HepG2 (cell line): ENCODE data around the gene BSND. TPM values are rescaled to one million over a fixed set of nuclear protein-coding genes. Genes with fewer than 3 reads are reported as not detected.

Experiments
- E2F2 ChIP-seq: sonication (generic); formaldehyde crosslinking; IDR thresholded peaks from 2 replicates; pipeline ENCODE4 v1.4.0; 2020; ENCODE audit warnings: missing genetic modification reagents, borderline replicate concordance
- GABPB1 ChIP-seq: IDR thresholded peaks from 2 replicates; pipeline ENCODE4 v1.6.1; 2016; ENCODE audit warnings: mild to moderate bottlenecking, missing genetic modification reagents, moderate library complexity, missing compliant biosample characterization
- GATAD2A ChIP-seq: IDR thresholded peaks from 2 replicates; pipeline ENCODE4 v1.6.1; 2016
- HCFC1 ChIP-seq: fragments of 150-350 bp; IDR thresholded peaks from 2 replicates; pipeline ENCODE4 v1.6.1; 2014; ENCODE audit warnings: low read depth, low read length
- KDM3A ChIP-seq: IDR thresholded peaks from 2 replicates; pipeline ENCODE4 v1.6.1; 2018; ENCODE audit warnings: low read depth, missing compliant biosample characterization
- NFYC ChIP-seq: IDR thresholded peaks from 2 replicates; pipeline ENCODE4 v1.6.1; 2016; ENCODE audit warnings: missing genetic modification reagents, missing compliant biosample characterization
- PAX8 ChIP-seq: sonication (generic); formaldehyde crosslinking; IDR thresholded peaks from 2 replicates; pipeline ENCODE4 v1.8.0; 2022; ENCODE audit warnings: mild to moderate bottlenecking, missing genetic modification reagents, borderline replicate concordance
- PRDM15 ChIP-seq: sonication (generic); formaldehyde crosslinking; IDR thresholded peaks from 2 replicates; pipeline ENCODE4 v1.4.0; 2020; ENCODE audit warnings: missing genetic modification reagents
- RXRB ChIP-seq: IDR thresholded peaks from 2 replicates; pipeline ENCODE4 v1.6.1; 2016; ENCODE audit warnings: borderline replicate concordance, missing genetic modification reagents, missing compliant biosample characterization
- SALL1 ChIP-seq: sonication (generic); formaldehyde crosslinking; IDR thresholded peaks from 2 replicates; pipeline ENCODE4 v1.8.0; 2022; ENCODE audit warnings: mild to moderate bottlenecking, missing genetic modification reagents
- SAP130 ChIP-seq: IDR thresholded peaks from 2 replicates; pipeline ENCODE4 v1.6.1; 2016; ENCODE audit warnings: low read depth
- SATB2 ChIP-seq: sonication (generic); formaldehyde crosslinking; IDR thresholded peaks from 2 replicates; pipeline ENCODE4 v1.5.0; 2020; ENCODE audit warnings: missing genetic modification reagents
- ZBTB7B ChIP-seq: sonication (generic); formaldehyde crosslinking; IDR thresholded peaks from 2 replicates; pipeline ENCODE4 v1.4.0; 2020; ENCODE audit warnings: missing genetic modification reagents
- ZEB1 ChIP-seq: IDR thresholded peaks from 2 replicates; pipeline ENCODE4 v1.6.1; 2012; ENCODE audit warnings: mild to moderate bottlenecking, low read depth, inconsistent platforms; ENCODE audit not compliant: insufficient replicate concordance
- ZFAT ChIP-seq: sonication (generic); formaldehyde crosslinking; conservative IDR thresholded peaks from 2 replicates; pipeline ENCODE4 v1.8.1; 2023; ENCODE audit warnings: missing genetic modification reagents, inconsistent platforms
- ZNF121 ChIP-seq: sonication (generic); formaldehyde crosslinking; IDR thresholded peaks from 2 replicates; pipeline ENCODE4 v1.5.0; 2020; ENCODE audit warnings: mild to moderate bottlenecking, missing genetic modification reagents
- ZNF160 ChIP-seq: sonication (generic); formaldehyde crosslinking; IDR thresholded peaks from 2 replicates; pipeline ENCODE4 v1.8.0; 2022; ENCODE audit warnings: mild to moderate bottlenecking, inconsistent platforms, missing genetic modification reagents
- ZNF232 ChIP-seq: sonication (generic); formaldehyde crosslinking; IDR thresholded peaks from 2 replicates; pipeline ENCODE4 v1.4.0; 2020; ENCODE audit warnings: missing genetic modification reagents, borderline replicate concordance
- ZNF292 ChIP-seq: sonication (generic); formaldehyde crosslinking; IDR thresholded peaks from 2 replicates; pipeline ENCODE4 v1.8.1; 2022; ENCODE audit warnings: mild to moderate bottlenecking, low read depth, missing genetic modification reagents, borderline replicate concordance
- ZNF343 ChIP-seq: sonication (generic); formaldehyde crosslinking; IDR thresholded peaks from 2 replicates; pipeline ENCODE4 v1.4.0; 2020; ENCODE audit warnings: mild to moderate bottlenecking, missing genetic modification reagents
- ZNF543 ChIP-seq: sonication (generic); formaldehyde crosslinking; IDR thresholded peaks from 2 replicates; pipeline ENCODE4 v1.4.0; 2020; ENCODE audit warnings: mild to moderate bottlenecking, missing genetic modification reagents
- ZNF589 ChIP-seq: sonication (generic); formaldehyde crosslinking; conservative IDR thresholded peaks from 2 replicates; pipeline ENCODE4 v1.8.0; 2022; ENCODE audit warnings: mild to moderate bottlenecking, moderate library complexity, missing genetic modification reagents
- ZNF598 ChIP-seq: sonication (generic); formaldehyde crosslinking; IDR thresholded peaks from 2 replicates; pipeline ENCODE4 v1.5.1; 2020; ENCODE audit warnings: mild to moderate bottlenecking, missing genetic modification reagents, borderline replicate concordance
- ZNF703 ChIP-seq: sonication (generic); formaldehyde crosslinking; IDR thresholded peaks from 2 replicates; pipeline ENCODE4 v1.5.1; 2020; ENCODE audit warnings: missing genetic modification reagents, mild to moderate bottlenecking, moderate library complexity, borderline replicate concordance
- ZNF773 ChIP-seq: sonication (generic); formaldehyde crosslinking; IDR thresholded peaks from 2 replicates; pipeline ENCODE4 v1.4.0; 2020; ENCODE audit warnings: missing genetic modification reagents, borderline replicate concordance
- ZNF777 ChIP-seq: sonication (generic); formaldehyde crosslinking; IDR thresholded peaks from 2 replicates; pipeline ENCODE4 v1.4.0; 2020; ENCODE audit warnings: missing genetic modification reagents
- ZSCAN31 ChIP-seq: sonication (generic); formaldehyde crosslinking; IDR thresholded peaks from 2 replicates; pipeline ENCODE4 v1.5.0; 2020; ENCODE audit warnings: low read depth, mild to moderate bottlenecking, missing genetic modification reagents
- polyA plus RNA-seq, 8 experiments: library from polyadenylated mRNA; depleted of rRNA in 3 of 8; stranded (reverse) in 7 of 8; unstranded in 1 of 8; fragments of >200 nt; fragmentation: Illumina TruSeq in 4 of 8; extraction: Trizol in 4 of 8; gene quantifications; 2 replicates each; pipeline versions ENCODE4 v1.2.1 to v1.2.3, GENCODE V29; 2011 to 2016; ENCODE audit warnings: low read depth in 4 of 8, missing spikeins in 1 of 8, mixed read lengths in 1 of 8; ENCODE audit not compliant: insufficient read depth in 1 of 8
- total RNA-seq, 5 experiments: library from RNA; depleted of rRNA; stranded (reverse); fragments of >200 nt; fragmentation: Illumina TruSeq; extraction: Trizol; gene quantifications; 2 replicates each; pipeline ENCODE4 v1.2.3, GENCODE V29; 2016; ENCODE audit warnings: low read depth in 1 of 5

Gene BSND
- total and polyA plus RNA-seq, 2 of the 13 experiments (the other 11 are each of a cell fraction or from before 2014, with no cell fraction given) = not detected

GRCh38 chr1:55039342-55040082, 40.8 kb downstream of the BSND start, which contains the start of gene PCSK9 (continued):
- TF ChIP-seq ZNF543 (CRISPR knock-in tag) = peak; percentile 80
- TF ChIP-seq ZNF773 (CRISPR knock-in tag) = peak; percentile 93
- TF ChIP-seq ZNF589 (CRISPR knock-in tag) = 0 out of 2 replicates have a peak, but pooled peaks have one; percentile 68
- TF ChIP-seq ZNF232 = peak; percentile 52; the same call in 1 of the 2 replicates
- peak; percentile 59; the same call in 1 of the 2 replicates for TF ChIP-seq SAP130 (CRISPR knock-in tag)
- no peak; the same call in 1 of the 2 replicates for TF ChIP-seq ZNF343 (CRISPR knock-in tag)
- TF ChIP-seq E2F2 = peak; percentile 93; the same call in 1 of the 2 replicates
- peak; percentile 90; the same call in 1 of the 2 replicates for TF ChIP-seq PAX8
- TF ChIP-seq PRDM15 (CRISPR knock-in tag) = peak; percentile 64
- peak; percentile 54 for TF ChIP-seq ZBTB7B (CRISPR knock-in tag)
- peak; percentile 23; the same call in 1 of the 2 replicates for TF ChIP-seq NFYC (CRISPR knock-in tag)
- TF ChIP-seq ZNF160 (CRISPR knock-in tag) = peak; percentile 88
- TF ChIP-seq ZSCAN31 (CRISPR knock-in tag) = peak; percentile 91
- peak; percentile 92 for TF ChIP-seq ZNF777 (CRISPR knock-in tag)
- TF ChIP-seq ZFAT = no peak
- peak; percentile 90 for TF ChIP-seq SALL1 (CRISPR knock-in tag)
- 0 out of 2 replicates have a peak, but pooled peaks have one; percentile 14 for TF ChIP-seq GATAD2A (CRISPR knock-in tag)
- TF ChIP-seq ZNF703 (CRISPR knock-in tag) = peak; percentile 81; the same call in 1 of the 2 replicates
- TF ChIP-seq ZEB1 = no peak
- peak; percentile 28; the same call in 1 of the 2 replicates for TF ChIP-seq RXRB (CRISPR knock-in tag)
- peak; percentile 17; the same call in 1 of the 2 replicates for TF ChIP-seq ZNF121
- TF ChIP-seq SATB2 (CRISPR knock-in tag) = peak; percentile 56; the same call in 1 of the 2 replicates
- peak; percentile 96 for TF ChIP-seq ZNF598 (CRISPR knock-in tag)
- peak; percentile 72; the same call in 1 of the 2 replicates for TF ChIP-seq GABPB1 (CRISPR knock-in tag)
- TF ChIP-seq KDM3A (CRISPR knock-in tag) = peak; percentile 66; the same call in 1 of the 2 replicates
- TF ChIP-seq HCFC1 = no peak
- TF ChIP-seq ZNF292 (CRISPR knock-in tag) = peak; percentile 88
